ENCODE results near the gene RPL22.

The RPL22 gene

GRCh38 chr1:6233376-6233775 is 34.0 kb upstream of the RPL22 start:
- DNase-seq (ENCODE audit: low read depth), result no peak

GRCh38 chr1:6225651-6226050 is 26.3 kb upstream of the RPL22 start:
- no peak for DNase-seq (ENCODE audit: low read depth)

GRCh38 chr1:6224718-6225117 is 25.3 kb upstream of the RPL22 start:
- no peak for DNase-seq (ENCODE audit: low read depth)

GRCh38 chr1:6223617-6224016 is 24.2 kb upstream of the RPL22 start:
- DNase-seq (ENCODE audit: low read depth), result no peak

- DNase-seq (ENCODE audit: low read depth), result no peak
These were observed 23.2 kb upstream of the RPL22 start for GRCh38 chr1:6222636-6223035.

- DNase-seq (ENCODE audit: low read depth), result no peak
These were observed 21.9 kb upstream of the RPL22 start for GRCh38 chr1:6221210-6221784.

GRCh38 chr1:6220236-6220635 is 20.8 kb upstream of the RPL22 start:
- peak; percentile 43 for DNase-seq (ENCODE audit: low read depth)

GRCh38 chr1:6219641-6220040 is 20.2 kb upstream of the RPL22 start:
- DNase-seq (ENCODE audit: low read depth), result peak; percentile 52

- DNase-seq (ENCODE audit: low read depth), result no peak
These were observed 19.2 kb upstream of the RPL22 start for GRCh38 chr1:6218375-6219164.

GRCh38 chr1:6212193-6212959 is 13.0 kb upstream of the RPL22 start:
- DNase-seq (ENCODE audit: low read depth), result no peak

GRCh38 chr1:6211731-6212130 is 12.3 kb upstream of the RPL22 start:
- DNase-seq (ENCODE audit: low read depth), result no peak

GRCh38 chr1:6210591-6211355 is 11.4 kb upstream of the RPL22 start:
- no peak for DNase-seq (ENCODE audit: low read depth)

GRCh38 chr1:6209661-6210580 is 10.5 kb upstream of the RPL22 start:
- DNase-seq (ENCODE audit: low read depth), result no peak

GRCh38 chr1:6208723-6209660 is 9.6 kb upstream of the RPL22 start:
- peak; percentile 42 for DNase-seq (ENCODE audit: low read depth)

GRCh38 chr1:6207921-6208320 is 8.5 kb upstream of the RPL22 start:
- no peak for DNase-seq (ENCODE audit: low read depth)

GRCh38 chr1:6207075-6207885 is 7.9 kb upstream of the RPL22 start:
- no peak for DNase-seq (ENCODE audit: low read depth)

- DNase-seq (ENCODE audit: low read depth), result no peak
These were observed 7.1 kb upstream of the RPL22 start for GRCh38 chr1:6206520-6206855.

GRCh38 chr1:6205849-6206519 is 6.6 kb upstream of the RPL22 start, which contains the start of gene RNF207:
Gene RNF207 (plus strand): TSS chr1:6206119. CDS start chr1:6206536, 417 bp downstream.
- peak; percentile 61 for DNase-seq (ENCODE audit: low read depth)

- DNase-seq (ENCODE audit: low read depth), result no peak
These were observed 2.9 kb upstream of the RPL22 start for GRCh38 chr1:6202256-6202655.

Measured in amniotic epithelial cell (primary cell).